22Rv1 (cell line): ENCODE measurements around the gene SPATA13.

Source experiments
- CTCF ChIP-seq: fragments of 450-650 bp; IDR thresholded peaks from 2 replicates; pipeline ENCODE4 v1.5.1; 2017; ENCODE audit warnings: mild to moderate bottlenecking
- ZFX ChIP-seq: fragments of 450-650 bp; IDR thresholded peaks from 2 replicates; pipeline ENCODE4 v1.6.1; 2017; ENCODE audit warnings: antibody characterized with exemption, borderline replicate concordance

DNA sequence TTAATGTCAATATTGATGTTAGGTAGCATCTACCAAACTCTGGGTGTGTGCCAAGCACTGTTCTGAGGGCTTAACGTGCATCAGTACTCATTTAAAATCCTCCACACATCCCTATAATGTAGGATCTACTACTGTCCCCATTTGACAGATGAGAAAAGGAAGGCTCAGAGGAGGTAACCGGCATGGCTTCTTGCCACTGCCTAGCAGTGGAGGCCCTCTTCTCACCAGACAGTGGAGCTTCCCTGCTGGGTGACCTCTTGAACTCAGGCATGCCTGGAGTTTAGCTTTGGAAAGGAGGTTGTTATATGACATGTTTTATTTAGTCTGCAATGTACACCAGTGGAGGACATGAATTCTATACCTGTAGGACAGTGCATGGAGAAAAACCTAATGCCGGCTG, 2.1 kb downstream of the SPATA13 start:
- TF ChIP-seq CTCF (no peak), ZFX (no peak)
